Sciatic nerve (tissue), 2 donors: ENCODE results near the gene EPHA1. TPM values are rescaled to one million over a fixed set of nuclear protein-coding genes. Genes with fewer than 3 reads are reported as not detected.
"Not testable (repeated sequence)": the region's sequence is repeated elsewhere in the genome, so short reads cannot be mapped to it uniquely, and the experiment has no call there.

ENCODE experiments used
- ATAC-seq: fragments of 200-7000 bp; cut with Tn5 transposase; one replicate; pipeline ENCODE4 v1.9.1; 2020; ENCODE audit warnings: mild to moderate bottlenecking, moderate library complexity
- DNase-seq: peaks from one replicate; pipeline ENCODE4 v3.0.0-alpha.2; 2020; ENCODE audit warnings: low spot score
- intact Hi-C: fragments of 100-400 bp; cut with DNase I; formaldehyde crosslinking; loops from one replicate; pipeline ENCODE4 v1.14.2; 2022
- total RNA-seq: library from RNA; stranded (reverse); fragmentation: NEBNext Ultra II Directional; extraction: Animal tissue kit (Norgen Biotek cat#: 25700); gene quantifications from one replicate; pipeline ENCODE4 v1.2.1, GENCODE V29; 2021
- donor health status: DM: no; HTN: no; CAD: no.
- donor health status: DM: no; HTN: no; CAD: no.

The EPHA1 gene
- total RNA-seq, 1 donor from 2014 or later = 0.22 TPM

DNA sequence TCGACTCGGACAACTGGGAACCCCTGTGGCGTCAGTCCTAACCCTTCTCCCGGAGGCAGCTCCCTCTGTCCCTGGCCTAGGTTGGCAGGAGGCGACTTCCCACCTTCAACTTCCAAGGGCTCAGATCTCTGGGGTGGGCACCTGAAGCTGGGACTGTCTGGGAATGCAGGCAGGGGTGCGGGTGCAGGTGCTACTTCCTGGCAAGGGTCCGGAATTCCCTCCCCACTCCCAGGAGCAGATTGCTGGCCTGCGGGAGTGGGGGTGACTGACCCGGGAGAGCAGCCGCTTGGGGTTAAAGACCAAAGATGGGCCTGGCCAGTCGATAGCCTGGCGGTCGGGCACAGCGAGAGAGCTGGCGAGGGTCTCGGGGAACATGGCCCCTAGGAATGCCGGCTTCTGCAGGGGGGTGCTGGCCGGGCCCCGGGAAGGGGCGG lies 387 bp downstream of the EPHA1 start:
- ATAC-seq (no peak), DNase-seq (no peak)
- intact Hi-C loops = no loop called here

DNA sequence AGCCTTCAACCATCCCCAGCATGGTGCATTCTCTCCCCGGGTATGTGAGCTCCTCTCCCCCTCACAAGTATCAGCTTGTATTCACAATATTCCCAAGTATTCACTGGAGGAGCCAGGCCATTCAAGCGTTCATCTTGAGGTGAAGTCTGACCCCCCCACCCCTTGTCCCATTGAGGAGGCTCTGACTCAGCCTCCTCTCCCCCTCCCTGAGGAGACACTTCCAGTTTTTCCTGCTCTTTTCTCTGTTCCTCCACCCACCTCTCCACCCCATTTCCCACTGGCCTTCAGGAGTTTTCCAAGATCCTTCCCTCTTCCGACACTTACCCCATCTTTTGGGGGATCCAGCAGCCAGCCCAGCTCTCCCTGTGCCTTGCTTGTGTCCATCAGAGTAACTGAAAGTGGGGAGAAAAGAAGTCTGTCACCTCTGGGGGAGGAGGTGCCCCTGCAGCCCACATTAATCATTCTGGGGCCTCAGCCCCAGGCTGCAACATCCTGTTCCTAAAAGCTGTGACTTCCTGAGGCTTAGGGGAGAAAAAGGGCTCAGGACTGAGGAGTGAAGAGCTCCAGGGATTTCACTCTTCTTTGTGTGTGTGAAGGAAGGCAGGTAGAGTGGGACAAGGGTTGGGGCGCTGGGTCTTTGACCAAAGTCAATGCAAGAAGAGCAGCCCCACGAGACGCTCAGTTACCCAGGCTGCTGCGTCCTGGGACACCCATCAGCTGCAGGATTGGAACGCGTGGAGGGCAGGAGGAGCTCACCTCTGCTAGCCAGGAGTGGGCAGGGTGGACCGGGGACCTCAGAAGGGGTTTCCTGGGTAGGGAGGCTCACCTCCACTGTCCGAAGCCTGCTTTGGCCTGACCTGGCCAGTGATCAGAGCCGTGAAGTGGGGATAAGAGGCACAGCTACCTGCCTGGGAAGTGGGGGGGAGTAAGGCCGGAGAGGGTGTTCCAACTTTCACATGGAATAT lies 1.1 kb downstream of the EPHA1 start:
- DNase-seq (no peak), ATAC-seq (no peak)
- intact Hi-C loops = no loop called here

DNA sequence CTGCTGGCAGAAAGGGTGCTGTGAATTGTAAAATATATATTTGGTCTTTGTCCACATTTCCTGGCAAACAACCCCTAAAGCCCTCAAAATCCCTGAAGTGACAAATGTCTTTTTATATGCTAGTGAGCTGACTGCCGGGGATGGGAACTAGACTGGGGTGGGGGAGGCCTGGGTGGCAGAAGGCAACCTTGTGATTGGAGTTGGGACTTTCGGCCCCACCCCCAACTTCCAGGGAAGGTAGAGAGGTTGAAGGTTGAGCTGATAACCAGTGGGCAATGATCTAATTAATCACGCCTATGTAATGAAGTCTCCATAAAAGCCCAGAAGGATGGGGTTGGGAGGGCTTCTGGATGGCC lies 2.7 kb downstream of the EPHA1 start:
- no peak for ATAC-seq
- DNase-seq = no peak
- intact Hi-C loops = no loop called here

DNA sequence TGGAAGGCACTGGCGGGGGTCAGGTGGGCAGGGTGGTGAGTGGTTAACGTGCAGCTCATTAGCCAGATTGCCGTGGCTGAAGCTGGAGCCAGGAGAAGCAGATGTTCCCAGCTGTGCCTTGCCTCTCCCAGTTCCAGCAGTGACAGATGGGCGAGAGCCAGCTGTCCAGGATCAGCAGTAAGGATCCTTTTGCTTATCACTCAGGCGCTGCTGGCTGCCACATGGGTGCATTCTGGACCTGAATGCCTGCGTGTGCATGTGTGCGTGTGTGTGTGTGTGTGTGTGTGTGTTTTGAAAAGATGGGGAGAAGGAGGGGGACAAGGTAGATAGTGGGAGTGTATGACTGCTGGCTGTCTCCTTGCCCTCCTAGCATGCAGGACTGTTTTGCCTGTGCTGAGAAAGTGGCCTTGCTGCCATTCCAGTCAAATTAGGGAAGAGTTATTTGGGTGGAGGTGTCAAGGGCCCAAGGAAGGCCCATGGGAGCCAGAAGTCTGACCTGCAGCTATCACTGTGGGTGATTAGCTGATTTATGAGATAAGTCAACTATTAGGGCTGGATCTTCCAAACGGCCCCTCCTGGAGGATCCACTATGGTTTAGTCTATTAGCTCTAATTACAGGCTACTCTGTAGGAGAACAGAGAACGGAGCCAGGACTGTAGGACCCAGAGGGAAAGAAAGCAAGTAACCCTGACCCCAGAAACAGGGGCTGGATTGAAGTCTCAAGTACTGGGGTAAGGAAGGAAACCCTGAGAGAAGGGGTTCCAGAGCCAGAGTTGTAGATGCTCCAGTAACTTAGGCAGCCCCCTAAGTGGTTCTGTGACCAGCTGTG lies 3.3 kb downstream of the EPHA1 start:
- intact Hi-C loops = no loop called here
- DNase-seq = no peak
- ATAC-seq = peak; percentile 47

DNA sequence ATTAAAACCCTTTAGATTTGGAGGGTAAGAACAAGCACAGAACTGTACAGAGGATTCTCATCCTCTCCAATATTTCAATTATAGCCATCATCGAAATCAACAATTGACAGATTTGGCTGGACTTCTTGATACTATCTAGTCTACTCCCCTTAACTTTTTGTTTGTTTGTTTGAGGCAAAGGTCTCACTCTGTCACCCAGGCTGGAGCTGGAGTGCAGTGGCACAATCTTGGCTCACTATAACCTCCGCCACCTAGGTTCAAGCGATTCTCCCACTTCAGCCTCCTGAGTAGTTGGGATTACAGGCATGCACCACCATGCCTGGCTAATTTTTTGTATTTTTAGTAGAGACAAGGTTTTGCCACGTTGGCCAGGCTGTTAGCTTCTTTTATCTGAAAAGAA lies 6.4 kb downstream of the EPHA1 start:
- ATAC-seq, intact Hi-C loops, DNase-seq: not testable (repeated sequence)

DNA sequence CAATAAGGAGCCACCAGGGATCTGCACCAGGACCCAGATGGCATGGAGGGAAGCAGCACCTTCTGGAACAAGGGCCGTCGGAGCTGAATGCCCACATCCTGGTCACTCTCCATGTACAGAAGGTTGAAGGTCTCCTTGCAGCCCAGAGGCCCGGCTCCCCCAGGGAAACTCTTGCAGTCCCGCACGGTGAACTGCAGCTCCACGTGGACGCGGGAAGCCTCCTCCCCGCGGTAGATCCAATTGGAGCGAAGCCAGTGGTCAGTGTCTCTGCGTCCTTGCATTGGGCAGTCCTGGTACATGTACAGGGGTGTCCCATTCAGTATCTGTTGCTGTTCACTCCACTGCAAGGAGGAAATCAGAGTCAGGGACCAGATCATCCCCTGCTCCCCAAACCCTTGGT lies 7.4 kb downstream of the EPHA1 start:
- no peak for DNase-seq
- intact Hi-C loops = no loop called here
- no peak for ATAC-seq

DNA sequence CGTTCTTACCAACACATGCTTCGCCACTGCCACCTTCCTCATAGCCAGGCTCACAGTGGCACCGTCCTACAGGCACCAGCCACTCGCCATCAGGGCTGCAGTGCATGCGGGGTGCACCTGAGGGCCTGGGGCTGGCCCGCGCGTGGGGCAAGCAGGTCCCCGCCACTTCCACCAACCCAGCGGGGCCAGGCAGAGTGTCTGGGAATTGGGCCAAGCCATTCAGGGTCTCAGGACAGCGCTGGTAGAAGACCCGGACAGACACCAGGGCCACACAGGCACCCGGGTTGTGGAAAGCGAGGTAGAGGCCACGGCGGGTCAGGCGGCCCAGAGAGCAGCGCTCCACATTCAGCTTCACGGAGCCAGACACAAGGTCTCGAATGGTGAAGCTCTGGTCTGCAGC lies 9.0 kb downstream of the EPHA1 start:
- ATAC-seq = no peak
- no peak for DNase-seq
- intact Hi-C loops = no loop called here

DNA sequence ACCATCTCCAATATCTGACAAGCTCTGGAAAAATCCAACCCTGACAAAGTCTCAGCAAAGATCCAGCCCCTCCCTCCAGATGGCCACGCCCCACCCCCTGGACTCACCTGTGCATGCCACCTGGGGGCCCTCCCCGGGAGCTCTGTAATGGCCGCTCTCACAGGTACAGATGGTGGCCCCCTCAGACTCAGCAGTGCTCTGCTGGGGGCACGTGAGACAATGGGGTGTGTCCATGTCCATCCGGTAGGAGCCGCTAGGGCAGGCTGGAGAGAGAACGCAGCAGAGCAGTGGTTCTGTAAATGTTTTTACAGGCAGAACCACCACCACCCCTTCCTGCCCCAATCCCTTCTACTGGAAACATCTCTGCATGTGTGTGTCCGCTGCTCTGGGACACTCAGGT lies 9.5 kb downstream of the EPHA1 start:
- no peak for DNase-seq

DNA sequence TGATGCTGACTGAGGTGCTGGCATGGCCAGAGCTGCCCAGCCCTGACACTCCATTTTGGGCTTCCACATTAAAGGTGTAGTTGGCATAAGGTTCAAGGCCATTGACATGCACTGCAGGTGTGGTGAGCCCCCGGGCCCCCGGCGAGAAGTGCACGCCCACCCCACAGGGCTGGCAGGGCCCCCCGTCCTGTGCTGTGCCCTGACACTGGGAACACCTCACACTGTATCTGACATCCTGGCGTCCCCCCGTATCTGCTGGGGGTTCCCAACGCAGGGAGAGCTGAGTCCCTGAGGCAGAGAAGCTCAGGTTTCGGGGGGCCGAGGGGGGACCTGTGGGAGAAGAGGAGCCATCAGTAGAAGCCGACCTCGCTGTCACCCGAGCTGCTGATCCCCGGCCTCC lies 10.0 kb downstream of the EPHA1 start:
- intact Hi-C loops = no loop called here
- no peak for DNase-seq
- ATAC-seq = no peak

More for the DNA sequence above, 9.5 kb downstream of the EPHA1 start:
- intact Hi-C loops = no loop called here
- ATAC-seq = no peak

DNA sequence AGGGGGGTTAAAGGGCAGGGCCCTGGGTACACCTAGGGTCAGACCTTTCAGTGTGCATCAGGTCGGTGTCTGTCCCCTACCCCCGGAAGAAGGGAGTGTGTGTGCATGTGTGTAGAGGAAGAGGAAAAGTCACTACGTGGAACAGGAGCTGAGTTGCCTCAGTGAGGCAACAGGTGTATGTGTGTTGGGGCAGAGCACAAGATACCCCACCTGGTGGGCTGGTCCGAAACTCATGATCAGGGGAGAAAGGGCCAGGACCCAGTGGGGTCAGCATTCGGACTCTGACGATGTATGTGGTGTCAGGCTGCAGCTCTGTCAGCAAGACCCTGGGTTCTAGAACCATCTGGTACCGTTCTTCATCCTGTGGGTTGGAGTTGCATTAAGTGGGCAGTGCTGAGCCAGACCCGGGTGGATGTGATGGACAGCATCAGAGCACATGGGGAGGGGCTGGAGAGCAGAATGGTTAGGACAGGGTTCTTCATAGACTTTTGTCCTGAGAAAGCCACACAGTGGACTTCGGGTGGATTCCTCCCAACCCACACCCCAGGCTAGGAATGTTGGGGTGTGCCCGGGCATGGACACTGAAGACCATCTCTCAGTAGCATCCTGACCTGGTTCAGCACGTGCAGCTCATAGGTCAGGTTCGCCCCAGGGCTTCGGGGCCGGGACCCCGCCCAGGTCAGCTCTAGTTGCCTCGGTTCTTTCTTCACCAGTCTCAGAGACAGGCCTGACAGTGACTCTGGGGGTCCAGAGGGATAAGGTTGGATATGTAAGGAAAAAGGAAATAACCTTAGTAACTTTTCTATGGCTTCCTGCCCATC lies 10.7 kb downstream of the EPHA1 start:
- DNase-seq (no peak), ATAC-seq (no peak)
- intact Hi-C loops = no loop called here

DNA sequence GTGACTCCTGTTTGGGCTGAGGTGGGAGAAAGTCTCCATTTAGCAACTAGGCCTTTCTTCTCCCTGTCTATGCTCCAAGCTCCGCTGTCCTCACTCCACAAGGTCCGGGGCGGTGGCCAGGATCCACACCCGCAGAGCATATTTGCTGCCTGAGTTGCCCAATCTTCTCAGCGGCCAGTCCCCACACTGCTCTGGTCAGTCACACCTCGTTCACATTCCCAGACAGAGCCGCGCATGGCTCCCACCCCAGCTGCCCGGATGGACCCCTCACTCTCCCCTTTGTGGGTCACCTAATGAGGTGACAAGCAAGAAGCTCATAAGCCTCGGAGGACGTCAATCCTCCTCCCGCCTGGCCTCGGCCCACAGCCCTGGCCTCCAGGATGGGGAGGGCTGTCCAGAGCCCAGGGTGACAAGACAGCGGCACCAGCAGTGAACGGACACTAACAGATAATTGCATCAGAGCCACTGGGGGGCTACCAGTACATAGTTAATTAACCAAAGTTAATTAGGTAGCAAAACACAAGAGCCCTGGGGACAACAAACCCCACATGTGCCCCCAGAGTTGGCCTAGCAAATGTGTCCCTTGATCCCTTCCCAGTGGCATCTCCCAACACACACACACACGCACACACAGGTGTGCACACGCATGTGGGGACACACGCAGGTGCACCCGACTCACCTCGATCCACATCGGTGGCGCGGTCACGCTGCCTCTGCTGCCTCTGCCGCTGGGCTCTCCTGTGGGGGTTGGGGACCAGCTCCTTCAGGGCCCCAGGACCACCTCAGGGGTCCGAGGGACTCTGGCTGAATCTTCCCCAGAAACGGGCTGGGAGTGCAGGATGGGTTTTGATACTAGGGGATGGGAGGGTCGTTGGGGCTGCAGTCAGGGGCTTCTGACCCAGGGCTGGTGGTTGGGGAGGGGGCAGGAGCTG lies 11.8 kb downstream of the EPHA1 start:
- no peak for DNase-seq
- no peak for ATAC-seq
- intact Hi-C loops = no loop called here

DNA sequence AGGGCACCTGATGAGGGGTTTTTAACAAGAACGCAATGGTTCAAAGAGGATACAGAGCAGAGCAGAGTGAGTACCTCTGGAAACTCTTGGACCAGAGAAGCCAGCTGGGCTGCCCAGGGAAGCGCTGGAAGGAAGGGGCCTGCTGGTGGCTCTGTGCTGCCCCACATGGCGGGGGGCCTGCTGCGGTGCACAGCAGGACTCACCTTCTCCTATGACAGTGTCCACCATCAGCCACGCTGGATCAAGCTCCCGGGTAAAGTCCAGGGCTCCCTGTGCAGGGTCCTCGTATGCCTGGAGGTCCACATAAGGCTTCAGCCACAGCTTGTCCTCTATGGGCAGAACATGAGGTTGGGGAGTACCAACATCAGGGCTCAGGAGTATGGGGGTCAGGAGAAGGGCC lies 12.5 kb downstream of the EPHA1 start:
- ATAC-seq (no peak), DNase-seq (no peak)
- intact Hi-C loops = no loop called here

DNA sequence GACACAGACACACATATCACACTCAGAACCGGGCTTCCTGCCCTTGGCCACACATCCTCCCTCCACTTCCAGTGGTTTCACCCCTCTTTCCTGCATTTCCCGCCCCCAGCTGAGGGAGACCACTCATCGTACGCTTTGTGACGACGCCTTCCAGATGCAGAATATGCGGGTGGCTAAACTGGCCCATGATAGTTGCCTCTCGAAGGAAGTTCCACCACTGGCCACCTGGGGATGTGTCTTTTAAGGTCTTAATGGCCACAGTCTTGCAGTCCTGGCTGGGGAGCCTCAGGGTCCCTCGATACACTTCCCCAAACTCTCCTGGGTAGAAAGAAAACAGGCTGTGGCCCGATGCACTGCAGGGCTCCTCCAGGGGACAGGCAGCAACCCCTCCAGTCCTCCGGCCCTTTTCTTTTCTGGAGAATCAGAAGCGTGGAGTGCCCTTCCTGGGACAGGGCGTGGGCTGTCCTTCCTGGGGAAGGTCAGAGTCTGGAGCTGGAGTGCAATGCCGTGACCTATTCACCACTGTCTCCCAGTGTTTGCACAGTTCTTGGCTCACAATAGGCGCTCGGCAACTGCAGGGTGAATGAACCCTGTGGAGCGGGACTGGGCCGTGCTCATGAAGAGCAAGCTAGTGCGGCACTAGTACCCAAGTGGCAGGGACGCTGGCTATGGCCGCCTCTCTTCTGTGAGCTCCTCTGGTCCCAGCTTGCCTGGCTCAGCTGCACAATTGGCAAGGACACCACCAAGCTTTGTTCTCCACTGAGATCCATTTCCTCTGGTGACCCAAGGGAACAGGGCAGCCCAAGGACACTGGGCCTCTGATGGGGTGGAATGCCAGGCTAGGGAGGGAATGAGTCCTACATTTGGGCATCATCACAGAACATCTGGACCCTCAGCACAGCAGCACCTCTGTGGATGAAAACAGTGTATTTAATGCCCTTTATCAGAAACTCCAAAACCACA lies 13.2 kb downstream of the EPHA1 start:
- intact Hi-C loops = no loop called here
- DNase-seq = no peak
- ATAC-seq = no peak

DNA sequence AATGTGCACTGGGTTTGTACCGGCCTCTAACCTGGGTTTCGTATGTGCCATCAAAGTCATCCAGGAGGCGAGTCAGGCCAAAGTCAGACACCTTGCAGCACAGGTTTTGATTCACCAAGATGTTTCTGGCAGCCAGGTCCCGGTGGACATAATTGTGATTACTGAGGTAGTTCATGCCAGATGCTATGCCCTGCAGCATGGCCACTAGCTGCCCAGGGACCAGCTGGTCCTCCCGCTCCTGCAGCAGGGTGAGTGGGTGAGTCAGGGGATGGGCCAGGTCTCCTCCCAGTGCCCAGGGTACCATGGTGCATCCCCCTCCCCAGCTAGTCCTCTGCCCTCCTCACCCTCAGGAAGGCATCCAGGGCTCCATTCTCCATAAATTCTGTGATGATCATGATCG lies 13.9 kb downstream of the EPHA1 start:
- ATAC-seq = no peak
- no peak for DNase-seq
- intact Hi-C loops = no loop called here

DNA sequence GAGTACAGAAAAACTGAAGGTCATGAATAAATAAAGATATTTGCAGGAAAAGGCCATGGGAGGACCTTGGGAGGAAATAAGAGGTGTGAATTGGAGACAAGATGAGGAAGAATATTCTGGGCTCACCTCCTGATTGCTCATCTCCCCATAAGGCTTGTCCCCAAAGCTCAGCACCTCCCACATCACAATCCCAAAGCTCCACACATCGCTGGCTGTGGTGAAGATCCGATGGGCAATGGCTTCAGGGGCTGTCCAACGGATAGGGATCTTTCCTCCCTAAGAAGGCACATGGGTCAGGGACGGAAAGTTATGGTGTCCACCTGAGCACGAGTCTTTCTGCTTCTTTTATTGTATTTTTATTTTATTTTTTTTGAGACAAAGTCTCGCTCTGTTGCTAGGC lies 14.6 kb downstream of the EPHA1 start:
- ATAC-seq (no peak), DNase-seq (no peak)
- intact Hi-C loops = no loop called here

DNA sequence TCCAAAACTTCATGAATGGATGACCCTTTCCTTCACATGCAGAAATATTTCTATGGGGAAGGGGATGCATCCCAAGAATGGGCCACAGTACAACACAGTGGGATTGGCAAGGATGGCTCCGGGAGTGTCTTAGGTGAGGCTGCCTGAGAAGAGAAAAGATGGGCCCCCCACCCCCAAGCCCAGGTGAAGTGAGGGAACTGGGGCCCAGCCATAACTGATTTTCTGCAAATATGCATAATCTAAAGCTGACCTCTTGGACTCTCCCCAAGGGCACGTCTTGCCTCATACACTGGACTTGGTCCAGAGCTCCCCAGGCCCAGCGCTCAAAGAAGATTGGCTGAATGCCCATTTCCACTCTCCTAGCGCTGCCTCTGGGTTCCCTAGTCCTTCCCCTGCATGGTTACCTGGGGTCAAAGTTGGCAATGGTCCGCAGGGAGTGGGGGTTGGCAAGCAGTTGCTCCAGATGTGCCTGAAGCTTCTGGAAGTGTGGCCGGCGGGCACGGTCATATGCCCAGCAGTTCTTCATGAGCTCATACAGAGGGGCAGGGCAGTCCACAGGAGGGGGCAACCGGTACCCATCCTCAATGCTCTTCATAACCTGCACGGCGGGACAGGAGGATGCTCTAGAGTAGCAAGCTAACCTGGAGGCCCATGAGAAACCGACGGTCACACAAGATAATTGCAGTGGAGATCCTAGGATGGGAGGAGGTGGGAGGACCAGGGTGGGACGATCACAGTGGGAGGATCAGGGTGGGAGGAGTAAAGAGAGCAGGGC lies 15.2 kb downstream of the EPHA1 start:
- ATAC-seq (no peak), DNase-seq (no peak)
- intact Hi-C loops = no loop called here

DNA sequence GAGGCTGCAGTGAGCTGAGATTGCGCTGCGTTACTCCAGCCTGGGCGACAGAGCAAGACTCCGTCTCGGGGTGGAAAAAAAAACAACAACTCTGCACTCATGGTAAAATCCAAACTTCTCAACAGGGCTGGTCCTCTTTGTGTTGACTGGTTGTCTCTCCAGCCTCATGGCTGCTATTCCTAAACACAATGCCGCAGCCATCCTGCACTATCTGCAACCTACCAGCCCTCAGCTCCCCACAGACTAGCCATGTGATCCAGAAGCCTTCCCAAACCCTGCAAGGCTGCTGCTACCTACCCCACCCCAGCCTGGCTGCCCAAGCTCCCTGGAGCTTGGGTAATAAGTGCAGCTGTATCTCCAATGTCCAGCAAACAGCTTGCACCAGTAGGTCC lies 15.8 kb downstream of the EPHA1 start:
- DNase-seq (no peak), ATAC-seq (no peak)
- intact Hi-C loops = no loop called here
